ENCODE data around the gene PSMD1. TPM values are rescaled to one million over a fixed set of nuclear protein-coding genes. Genes with fewer than 3 reads are reported as not detected.
"Not testable (repeated sequence)": the region's sequence is repeated elsewhere in the genome, so short reads cannot be mapped to it uniquely, and the experiment has no call there.

PSMD1 gene
- polyA plus RNA-seq, 3 donors, result 94.9 to 104 (median 97.5) TPM

GRCh38 chr2:231127936-231128335 lies 71.3 kb downstream of the PSMD1 start:
- no peak for DNase-seq (ENCODE audit: extremely low read depth in 1 of 11, low read depth in 9 of 11, low spot score in 4 of 11)

GRCh38 chr2:231128541-231128940 lies 71.9 kb downstream of the PSMD1 start:
- no peak for DNase-seq (ENCODE audit: extremely low read depth in 1 of 11, low read depth in 9 of 11, low spot score in 4 of 11)

- no peak for DNase-seq (ENCODE audit: extremely low read depth in 1 of 11, low read depth in 9 of 11, low spot score in 4 of 11)
Measured at GRCh38 chr2:231129216-231129615, 72.5 kb downstream of the PSMD1 start.

- no peak for DNase-seq (ENCODE audit: extremely low read depth in 1 of 11, low read depth in 9 of 11, low spot score in 4 of 11)
Measured at GRCh38 chr2:231130336-231131056, 73.8 kb downstream of the PSMD1 start.

- DNase-seq (ENCODE audit: extremely low read depth in 1 of 11, low read depth in 9 of 11, low spot score in 4 of 11), result no peak
Measured at GRCh38 chr2:231132129-231132528, 75.5 kb downstream of the PSMD1 start.

- no peak for DNase-seq (ENCODE audit: extremely low read depth in 1 of 11, low read depth in 9 of 11, low spot score in 4 of 11)
Measured at GRCh38 chr2:231133365-231134099, 76.9 kb downstream of the PSMD1 start.

- DNase-seq (ENCODE audit: extremely low read depth in 1 of 11, low read depth in 9 of 11, low spot score in 4 of 11), result no peak
Measured at GRCh38 chr2:231134910-231135655, 78.4 kb downstream of the PSMD1 start.

- DNase-seq (ENCODE audit: extremely low read depth in 1 of 11, low read depth in 9 of 11, low spot score in 4 of 11), result peak in 7 of 11 donors; percentile 69 to 85 (median 78)
Measured at GRCh38 chr2:231138699-231139098, 82.0 kb downstream of the PSMD1 start.

GRCh38 chr2:231139796-231140195 lies 83.1 kb downstream of the PSMD1 start:
- DNase-seq (ENCODE audit: extremely low read depth in 1 of 11, low read depth in 9 of 11, low spot score in 4 of 11), result no peak

- DNase-seq (ENCODE audit: extremely low read depth in 1 of 11, low read depth in 9 of 11, low spot score in 4 of 11), result not testable (repeated sequence)
Measured at GRCh38 chr2:231140808-231141207, 84.1 kb downstream of the PSMD1 start.

- no peak for DNase-seq (ENCODE audit: extremely low read depth in 1 of 11, low read depth in 9 of 11, low spot score in 4 of 11)
Measured at GRCh38 chr2:231144896-231145295, 88.2 kb downstream of the PSMD1 start.

- DNase-seq (ENCODE audit: extremely low read depth in 1 of 11, low read depth in 9 of 11, low spot score in 4 of 11), result no peak
Measured at GRCh38 chr2:231146665-231147064, 90.0 kb downstream of the PSMD1 start.

GRCh38 chr2:231152800-231153557 lies 96.3 kb downstream of the PSMD1 start:
- DNase-seq (ENCODE audit: extremely low read depth in 1 of 11, low read depth in 9 of 11, low spot score in 4 of 11), result no peak

GRCh38 chr2:231159306-231159705 lies 102.6 kb downstream of the PSMD1 start:
- DNase-seq (ENCODE audit: extremely low read depth in 1 of 11, low read depth in 9 of 11, low spot score in 4 of 11), result no peak

- DNase-seq (ENCODE audit: extremely low read depth in 1 of 11, low read depth in 9 of 11, low spot score in 4 of 11), result no peak
Measured at GRCh38 chr2:231160701-231161100, 104.0 kb downstream of the PSMD1 start.

GRCh38 chr2:231161252-231161839 lies 104.7 kb downstream of the PSMD1 start:
- DNase-seq (ENCODE audit: extremely low read depth in 1 of 11, low read depth in 9 of 11, low spot score in 4 of 11), result no peak

- DNase-seq (ENCODE audit: extremely low read depth in 1 of 11, low read depth in 9 of 11, low spot score in 4 of 11), result peak in 9 of 11 donors; percentile 19 to 68 (median 53)
Measured at GRCh38 chr2:231161877-231162329, 105.2 kb downstream of the PSMD1 start.

- no peak for DNase-seq (ENCODE audit: extremely low read depth in 1 of 11, low read depth in 9 of 11, low spot score in 4 of 11)
Measured at GRCh38 chr2:231163011-231163410, 106.3 kb downstream of the PSMD1 start.

Measured in renal cortex interstitium (tissue), 11 donors.